Suppressor macrophage (primary cell): ENCODE results near the gene GNB1.
A peak's percentile ranks its signal among the peaks of the same experiment; 100 is the strongest.

Experiments
- DNase-seq, 4 experiments: peaks; one replicate each; pipeline ENCODE4 v3.0.0-alpha.2; 2020 to 2022

Gene GNB1

DNA sequence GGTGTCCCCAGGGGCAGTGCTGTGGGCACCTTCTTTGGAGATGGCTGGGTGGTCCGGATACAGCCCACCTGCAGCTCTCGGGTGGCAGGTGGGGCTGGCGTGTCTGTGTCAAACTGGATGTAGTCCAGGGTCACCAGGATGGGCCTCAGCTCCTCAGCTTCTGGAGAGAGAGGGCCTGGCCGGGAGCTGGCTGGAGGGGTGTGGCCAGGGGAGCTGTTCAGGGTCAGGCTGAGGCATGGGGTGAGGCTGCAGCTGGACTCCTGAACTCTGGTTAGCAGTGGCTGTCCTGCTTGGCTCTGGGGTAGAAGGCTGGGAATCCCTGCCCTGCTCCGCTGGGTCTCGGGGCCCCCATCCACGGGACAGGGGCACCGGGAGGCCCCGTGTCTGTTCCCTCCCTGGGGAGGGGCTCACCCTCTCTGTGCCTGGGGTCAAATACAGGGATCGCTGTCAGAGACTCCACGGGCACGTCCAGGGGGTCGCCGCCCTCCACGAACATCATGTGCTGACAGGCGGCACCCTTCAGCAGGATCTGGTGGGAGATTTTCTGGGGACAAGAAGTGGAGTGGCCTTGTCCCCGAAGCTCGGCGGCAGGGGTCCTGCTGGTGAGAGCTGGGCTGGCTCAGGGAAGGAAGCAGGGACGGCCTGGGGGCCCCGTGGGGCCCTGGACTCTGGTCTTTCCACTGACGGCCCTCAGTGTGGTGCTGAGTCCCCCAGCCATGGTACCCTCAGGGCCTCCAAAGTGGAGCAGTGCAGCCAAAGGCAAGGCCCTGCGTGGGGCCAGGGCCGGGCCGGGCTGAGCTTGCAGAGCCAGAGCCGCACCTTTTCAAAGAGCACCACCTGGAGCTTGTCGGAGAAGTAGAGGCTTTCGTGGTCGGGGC lies 32.3 kb upstream of the GNB1 start:
- DNase-seq: no peak

DNA sequence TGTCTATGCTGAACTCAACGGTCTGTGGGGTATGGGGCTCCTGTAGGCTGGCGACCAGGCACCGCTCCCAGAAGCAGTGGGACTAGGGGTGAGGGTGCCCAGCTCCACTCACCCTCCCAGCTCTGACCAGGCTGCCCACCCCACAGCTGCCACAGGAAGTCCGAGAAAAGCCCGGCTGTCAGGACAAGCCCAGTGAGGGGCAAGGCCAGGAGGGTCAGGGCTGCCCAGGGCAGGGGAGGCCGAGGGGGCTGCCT lies 31.7 kb upstream of the GNB1 start:
- DNase-seq: no peak

DNA sequence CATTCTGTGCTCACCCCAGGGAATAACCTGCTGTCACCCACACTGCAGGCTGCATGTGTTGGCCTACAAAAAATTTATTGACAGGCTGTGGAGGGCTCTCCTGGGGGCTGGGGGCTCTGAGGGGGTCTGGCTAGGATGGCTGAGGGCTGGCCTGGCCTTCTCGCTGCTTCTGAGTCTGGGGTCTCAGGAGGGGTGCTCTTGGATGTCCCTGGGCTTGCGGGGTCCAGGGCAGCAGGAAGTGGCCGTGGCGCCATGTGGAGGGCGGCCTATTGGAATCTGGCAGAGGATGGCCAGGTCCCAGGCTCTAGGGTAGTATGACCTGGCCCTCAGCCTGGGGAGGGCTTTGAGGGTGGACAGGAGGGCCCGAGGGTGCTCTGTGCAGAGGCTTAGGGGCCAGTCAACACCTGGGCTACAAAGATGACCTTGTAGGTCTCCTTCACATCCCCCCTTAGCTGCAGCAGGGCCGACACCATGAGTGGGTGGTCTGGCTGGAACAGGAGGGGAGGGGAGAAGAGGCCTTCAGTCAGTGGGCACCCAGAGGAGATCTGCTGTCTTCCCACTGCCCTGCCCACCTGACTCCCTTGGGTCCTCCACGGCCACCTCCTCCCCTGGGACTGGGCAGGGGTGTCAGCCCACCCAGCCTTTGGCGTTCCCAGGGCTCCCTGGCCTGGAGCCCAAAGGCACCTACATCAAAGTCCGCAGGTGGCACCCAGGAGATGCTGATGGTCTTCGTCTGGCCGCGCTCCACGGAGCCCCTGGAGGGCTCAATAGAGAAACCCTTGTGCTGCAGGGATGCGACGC lies 31.2 kb upstream of the GNB1 start:
- DNase-seq: no peak

DNA sequence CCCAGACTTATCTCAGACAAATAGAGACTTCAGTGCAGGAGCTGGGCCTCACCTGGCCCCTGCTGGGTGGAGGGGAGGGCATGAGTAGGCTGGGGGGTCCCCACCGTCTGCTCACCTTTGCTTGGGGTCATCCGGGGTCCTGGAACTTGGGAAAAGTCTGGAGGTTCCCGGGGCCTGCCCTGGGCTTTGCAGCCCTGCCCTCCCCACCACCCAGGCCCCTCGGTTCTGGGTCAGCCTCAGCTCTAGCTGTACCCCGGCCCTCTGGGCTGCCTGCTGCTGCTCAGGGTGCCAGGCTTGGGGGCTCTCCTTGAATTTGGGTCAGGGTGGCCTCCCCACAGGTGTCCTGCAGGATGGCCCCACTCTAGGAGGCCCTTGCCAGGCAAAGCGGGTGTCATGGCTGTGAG lies 30.6 kb upstream of the GNB1 start:
- no peak for DNase-seq

DNA sequence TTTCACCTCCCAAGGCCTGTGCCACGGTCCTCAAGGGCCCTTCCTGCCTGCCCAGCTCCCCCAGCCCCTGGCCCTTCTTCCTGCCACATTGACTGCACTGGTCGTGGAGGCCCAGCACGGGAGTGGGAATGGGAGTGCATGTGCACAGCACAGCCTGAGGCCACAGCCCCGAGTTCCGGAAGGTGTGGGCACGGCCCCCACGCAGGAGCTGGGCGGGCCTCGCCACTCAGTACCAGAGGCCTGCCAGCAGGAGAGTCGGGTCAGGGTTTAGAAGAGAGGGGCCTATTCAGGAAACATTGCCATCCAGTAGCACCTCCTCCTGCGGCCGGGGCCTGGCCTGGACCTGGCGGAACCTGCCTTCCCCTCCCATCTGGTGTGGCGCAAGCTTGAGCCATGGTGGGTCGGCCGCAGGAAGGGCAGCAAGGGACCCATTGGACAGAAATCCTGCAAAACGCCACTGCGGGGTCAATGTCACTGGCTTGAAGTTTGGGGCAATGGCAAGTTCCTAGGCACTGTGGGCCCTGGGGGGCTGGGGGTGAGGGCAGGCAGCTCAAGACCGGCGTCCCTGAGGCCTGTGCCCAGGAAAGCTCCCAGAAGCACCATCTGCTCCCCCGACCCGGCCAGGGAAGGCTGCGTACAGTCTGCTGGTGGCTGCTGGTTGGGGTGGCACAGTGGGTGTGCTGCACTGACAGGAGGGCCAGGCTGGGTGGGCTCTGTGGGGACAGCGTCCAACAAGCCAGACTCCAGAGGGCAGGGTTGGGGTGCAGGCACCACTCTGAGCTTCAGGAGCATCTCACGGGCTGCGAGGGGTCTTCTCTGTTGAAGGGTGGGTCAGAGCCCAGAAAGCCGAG lies 29.9 kb upstream of the GNB1 start:
- DNase-seq: no peak

DNA sequence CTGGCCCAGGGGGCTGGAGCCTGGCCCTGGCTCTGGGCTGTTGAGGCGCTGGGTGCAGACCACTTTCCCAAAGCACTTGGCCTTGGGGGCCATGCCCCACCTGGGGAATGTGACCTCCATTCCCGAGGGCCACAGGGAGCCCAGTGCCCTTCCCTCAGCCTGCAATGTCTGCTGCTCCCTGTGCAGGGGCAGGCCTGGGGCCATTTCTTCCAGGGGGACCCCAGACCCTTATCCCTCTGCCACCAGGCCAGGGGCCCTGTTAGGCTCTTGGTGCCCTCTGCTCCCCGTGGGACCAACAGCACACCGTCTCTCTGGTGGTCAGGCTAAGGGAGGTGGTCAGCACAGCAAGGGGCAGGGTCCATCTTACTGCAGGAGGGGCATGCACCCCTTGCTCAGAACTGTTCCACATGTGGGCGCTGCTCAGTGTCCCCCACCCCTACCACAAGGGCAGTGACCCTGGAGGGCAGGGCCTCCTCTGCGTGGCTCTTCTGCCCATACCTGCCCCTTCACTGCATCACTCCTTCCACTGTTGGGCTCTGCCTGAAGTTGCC lies 29.2 kb upstream of the GNB1 start:
- no peak for DNase-seq

DNA sequence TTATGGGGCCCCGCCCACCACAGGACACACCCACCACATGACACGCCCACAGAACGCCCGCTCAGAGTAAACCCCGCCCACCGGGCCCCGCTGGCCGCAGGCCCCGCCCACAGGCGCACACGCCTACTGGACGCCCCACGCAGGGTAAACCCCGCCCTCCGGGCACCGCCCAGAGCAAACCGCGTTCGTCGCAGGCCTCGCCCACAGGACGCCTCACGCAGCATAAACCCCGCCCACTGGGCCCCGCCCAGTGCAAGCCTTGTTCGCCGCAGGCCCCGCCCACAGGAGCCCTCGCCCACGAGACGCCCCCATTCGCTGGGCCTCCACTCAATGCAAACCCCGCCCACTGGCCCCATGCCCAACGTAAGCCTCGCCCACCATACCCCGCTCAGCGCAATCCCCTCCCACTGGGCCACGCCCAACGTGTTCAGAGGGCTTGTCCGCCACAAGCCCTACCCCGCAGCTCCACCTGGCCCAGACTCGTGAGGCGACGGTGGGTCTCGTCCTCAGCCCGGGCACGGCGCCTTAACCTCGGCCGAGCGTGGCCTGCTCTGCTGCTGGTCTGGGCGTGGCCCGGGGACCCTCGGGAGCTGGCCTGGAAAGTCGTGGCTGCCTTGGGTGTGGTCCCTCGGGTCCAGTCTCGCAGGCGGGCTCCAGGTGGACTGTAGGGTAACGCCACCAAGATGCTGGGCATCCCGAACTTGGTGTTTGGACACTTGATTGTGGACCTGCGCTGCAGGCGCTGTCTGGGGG lies 28.6 kb upstream of the GNB1 start:
- peak; percentile 98 to 99 (median 98) for DNase-seq

DNA sequence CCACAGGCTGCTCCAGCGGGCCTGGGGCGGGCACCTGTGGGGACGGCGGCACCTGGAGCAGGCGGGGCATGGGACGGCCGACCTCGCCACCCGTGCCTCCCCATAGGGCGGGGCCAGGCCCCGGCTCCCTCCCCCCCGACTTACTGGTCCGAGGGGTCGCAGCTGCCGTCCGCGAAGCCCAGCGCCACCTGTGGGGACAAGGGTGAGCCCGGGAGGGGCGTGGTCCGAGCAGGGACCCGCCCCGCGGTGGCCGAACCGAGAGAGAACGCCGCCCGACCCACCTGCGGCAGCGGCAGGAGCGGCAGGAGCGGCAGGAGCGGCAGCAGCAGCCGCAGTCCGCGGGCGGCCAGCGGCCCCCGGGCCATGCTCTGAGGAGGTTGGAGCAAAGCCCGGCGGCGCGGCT lies 28.0 kb upstream of the GNB1 start, which contains the start of gene TMEM52:
TSS of gene TMEM52 (minus strand) at position 379 of the 403 bp plus-strand sequence. CDS start at position 365, 14 bp downstream.
- no peak for DNase-seq

DNA sequence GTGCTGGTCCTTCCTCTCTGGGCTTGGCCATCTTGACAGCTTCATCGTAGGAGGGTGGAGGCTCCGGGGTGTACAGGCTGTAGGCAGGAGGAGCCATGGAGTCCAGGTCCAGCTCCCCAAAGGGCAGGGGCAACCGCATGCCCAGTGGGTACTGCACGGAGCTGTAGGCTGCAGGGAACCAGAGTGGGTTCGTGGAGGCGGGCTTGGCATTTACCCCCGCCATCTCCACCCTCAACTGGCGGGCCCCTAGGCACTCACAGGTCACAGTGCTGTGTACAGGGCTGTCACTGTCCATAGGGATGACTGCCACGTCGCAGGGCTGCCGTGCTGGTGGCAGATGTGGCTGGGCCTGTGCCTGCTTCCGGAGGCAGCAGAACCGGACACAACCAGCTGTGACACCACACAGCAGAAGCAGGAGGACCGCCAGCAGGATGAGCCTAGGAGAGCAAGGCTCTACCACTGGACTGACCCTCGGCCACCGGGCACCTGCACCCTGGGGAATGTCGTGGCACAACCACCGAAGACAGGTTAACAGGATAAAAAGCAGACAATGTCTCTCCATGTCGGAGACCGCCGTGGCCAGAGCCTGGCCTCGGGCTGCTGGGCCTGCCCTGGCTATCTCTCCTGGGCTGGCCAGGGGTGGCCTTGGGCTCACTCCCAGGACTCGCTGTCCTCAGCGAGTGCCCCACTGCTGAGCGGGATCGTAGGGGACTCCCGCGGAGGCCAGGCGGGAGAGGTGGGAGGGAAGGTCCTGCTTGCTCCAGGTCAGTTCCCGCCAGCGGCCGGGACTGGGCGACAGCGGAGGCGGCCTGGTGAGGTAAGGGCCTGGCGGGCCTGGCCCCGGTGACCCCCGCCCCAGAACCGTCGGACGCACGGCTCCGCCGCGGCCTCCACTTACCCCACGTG lies 27.4 kb upstream of the GNB1 start:
- peak in 3 of 4 experiments; percentile 14 to 50 (median 14) for DNase-seq

DNA sequence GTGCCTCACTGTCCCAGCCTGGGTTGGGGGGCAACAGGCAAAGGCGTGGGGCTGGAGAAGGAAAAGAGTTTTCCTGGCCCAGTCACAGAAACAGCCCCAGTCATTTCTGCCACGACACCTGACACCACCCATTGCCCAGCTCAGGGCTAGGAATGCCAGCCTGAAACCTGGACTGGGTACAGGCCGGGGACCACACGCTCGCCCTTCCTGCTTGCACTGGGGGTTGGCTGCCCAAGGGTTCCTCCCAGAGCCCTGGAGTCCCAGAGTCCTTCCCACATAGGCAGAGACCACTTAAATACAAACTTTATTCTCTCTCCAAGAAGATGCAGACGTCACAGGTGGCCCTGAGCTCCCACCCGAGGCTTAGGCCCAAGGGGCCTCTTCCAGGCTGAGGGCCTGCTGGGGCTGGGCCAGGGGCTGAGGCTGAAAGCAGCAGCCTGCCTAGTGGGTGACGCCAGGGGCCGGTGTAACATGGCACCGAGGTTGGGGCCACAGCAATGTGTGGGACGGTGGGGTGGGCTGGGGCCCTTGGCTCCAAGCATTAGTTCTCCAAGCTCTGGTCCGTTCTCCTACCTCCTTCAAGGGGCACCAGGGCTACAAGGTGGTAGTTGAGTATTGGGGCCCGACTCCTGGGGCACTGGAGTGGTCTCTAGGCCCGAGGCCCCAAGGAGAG lies 26.6 kb upstream of the GNB1 start:
- DNase-seq: no peak

DNA sequence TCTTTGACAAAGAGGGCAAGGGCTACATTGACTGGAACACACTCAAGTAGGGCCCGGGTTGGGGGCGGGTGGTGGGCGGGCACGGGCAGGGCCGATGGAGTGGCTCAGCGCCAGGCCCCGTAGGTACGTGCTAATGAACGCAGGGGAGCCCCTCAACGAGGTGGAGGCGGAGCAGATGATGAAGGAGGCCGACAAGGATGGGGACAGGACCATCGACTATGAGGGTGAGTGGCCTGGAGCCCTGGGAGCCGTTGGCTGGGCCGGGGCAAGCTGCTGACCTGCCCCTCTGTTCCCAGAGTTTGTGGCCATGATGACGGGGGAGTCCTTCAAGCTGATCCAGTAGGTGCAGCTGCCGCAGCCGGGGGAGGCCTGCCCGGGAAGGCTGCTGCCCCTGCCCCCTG lies 26.0 kb upstream of the GNB1 start:
- DNase-seq: no peak

DNA sequence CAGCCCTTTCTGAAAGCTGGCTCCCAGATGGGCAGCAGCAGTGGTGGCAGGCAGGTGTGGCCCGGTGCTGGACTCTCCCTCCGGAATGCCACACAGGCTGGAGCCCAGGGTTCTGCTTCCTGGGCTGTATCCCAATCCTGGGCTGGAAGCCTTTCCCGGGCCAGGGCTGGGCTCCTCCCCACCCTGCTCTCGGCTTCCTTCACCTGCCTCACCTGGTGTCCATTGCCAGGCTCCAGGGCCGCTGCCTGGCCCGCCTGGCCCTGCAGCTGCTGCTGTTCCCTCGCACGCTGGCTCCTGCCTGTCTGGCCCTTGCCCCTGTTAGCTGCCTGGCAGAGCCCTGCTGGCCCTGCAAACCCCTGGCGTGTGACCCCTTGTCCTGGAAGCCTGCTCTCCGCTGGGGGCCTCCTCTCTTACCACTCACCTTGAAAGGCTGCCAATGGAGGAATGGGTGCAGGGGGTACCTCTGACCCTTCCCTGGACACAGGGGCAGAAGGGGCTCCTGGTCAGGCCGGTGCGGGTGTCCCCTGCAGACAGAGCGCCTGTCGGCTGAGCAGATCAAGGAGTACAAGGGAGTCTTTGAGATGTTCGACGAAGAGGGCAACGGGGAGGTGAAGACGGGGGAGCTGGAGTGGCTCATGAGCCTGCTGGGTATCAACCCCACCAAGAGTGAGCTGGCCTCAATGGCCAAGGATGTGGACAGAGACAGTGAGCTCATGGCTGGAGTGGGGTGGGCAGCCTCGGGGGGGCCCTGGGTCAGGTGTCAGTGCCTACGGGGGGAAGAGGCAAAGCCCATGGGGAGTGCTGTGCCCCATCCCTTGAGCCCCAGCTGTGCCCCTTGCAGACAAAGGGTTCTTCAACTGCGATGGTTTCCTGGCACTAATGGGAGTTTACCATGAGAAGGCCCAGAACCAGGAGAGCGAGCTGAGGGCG lies 25.3 kb upstream of the GNB1 start:
- DNase-seq: no peak

DNA sequence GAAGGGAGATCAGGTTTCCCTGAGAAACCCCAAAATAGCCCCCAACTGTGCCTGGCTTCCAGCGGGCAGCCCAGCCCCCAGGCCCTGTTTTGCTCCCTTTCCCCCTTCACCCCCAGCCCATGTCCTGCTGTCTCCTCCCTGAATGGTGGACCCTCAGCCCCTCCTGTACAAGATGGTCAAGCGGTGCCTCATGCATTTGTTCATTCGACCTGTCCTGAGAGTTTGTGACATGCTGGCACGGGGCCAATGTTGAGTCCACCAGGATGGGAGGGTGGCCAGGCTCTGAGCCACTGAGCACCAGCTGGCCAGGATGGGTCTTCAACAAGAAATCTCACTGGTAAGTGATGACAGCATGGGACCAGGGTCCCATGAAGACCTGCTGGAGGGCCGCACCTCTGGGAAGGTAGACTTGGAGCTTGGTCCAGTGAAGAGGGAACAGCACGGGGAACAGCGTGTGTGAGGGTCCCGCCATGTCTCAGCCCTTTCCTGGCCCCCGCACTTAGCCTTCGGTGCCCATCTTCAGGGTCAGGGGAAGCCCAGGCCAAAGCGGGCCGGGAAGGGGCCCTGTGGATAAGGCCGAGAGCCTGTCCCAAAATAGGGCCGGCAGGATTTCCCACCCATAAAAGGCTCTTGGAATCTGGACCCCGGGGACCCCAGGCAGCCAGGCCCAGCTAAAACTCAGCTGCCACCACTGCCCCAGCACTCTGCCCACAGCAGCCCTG lies 24.2 kb upstream of the GNB1 start, which contains the start of gene CALML6:
TSS of gene CALML6 (plus strand) at position 290 of the 722 bp plus-strand sequence. CDS start at position 311, 21 bp downstream.
- DNase-seq: no peak

DNA sequence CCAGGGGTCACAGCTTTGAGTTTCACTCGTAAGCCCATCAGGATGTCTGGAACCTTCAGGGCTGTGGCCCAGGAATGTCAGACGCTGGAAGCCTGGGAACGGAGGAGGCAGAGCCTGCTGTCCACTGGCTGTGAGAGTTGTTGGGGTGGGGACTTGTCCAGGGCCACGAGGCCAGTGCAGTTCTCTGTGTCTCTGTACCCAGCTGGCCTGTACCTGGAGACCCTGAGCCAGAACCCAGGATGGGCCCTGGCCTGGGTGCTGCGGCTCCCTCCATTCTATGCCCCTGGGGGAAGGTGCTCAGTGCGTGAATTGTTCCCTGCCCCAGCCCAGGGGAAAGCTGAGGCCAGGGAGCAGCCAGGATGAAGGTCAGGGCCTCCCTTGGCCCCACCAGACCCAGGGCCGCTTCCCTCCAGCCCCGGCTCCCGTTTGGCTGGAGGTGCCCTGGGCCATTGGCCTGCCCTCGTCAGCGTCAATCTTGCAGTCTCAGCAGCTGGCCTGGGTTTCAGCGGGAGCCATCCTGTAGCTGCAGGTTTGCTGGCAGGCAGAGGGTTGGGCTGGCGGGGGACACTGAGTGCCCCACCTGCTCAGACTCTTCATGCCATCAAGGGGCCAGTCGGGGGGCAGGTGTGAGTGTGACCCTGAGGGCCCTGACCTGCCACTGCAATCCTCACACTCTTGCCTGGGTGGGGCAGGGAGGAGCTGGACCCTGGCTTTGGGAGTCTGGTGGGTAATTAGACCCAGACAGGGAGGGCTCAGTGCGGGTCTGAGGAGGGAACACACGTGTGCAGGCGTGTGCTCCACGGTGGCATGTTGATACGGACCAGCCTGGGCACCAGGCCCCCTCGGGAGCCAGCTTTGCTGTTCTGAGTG lies 23.4 kb upstream of the GNB1 start:
- no peak for DNase-seq

DNA sequence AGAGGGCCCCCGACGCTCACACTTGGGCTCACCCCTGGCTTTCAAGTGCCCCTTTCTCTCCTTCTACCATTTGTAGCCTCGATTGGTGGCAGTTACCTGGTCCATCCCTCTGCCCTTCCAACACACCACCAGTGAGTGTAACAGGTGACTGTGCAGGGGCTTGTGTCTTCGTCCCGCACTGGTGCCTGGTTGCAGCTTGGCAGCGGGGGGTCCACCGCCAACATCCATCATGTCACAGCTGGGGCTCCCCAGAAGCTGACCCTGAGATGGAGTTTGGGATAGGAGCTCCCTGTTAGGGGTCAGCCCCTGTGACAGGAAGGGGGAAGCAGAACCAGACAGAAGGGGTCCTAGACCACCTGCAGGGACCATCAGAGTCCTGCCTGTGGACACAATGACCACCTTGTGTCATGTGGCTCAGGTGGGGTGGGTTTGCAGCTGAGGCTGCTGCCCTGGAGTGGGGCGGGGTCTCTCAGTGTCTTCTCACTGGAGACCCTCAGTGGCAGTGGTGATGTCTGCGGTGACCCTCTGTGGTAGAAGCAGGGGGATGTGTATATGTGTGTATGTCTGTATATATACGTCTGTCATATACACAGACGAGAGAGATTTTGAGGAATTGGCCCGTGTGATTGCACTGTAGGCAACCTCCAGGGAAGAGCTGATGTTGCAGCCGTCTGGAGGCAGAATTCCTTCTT lies 20.6 kb upstream of the GNB1 start:
- no peak for DNase-seq

DNA sequence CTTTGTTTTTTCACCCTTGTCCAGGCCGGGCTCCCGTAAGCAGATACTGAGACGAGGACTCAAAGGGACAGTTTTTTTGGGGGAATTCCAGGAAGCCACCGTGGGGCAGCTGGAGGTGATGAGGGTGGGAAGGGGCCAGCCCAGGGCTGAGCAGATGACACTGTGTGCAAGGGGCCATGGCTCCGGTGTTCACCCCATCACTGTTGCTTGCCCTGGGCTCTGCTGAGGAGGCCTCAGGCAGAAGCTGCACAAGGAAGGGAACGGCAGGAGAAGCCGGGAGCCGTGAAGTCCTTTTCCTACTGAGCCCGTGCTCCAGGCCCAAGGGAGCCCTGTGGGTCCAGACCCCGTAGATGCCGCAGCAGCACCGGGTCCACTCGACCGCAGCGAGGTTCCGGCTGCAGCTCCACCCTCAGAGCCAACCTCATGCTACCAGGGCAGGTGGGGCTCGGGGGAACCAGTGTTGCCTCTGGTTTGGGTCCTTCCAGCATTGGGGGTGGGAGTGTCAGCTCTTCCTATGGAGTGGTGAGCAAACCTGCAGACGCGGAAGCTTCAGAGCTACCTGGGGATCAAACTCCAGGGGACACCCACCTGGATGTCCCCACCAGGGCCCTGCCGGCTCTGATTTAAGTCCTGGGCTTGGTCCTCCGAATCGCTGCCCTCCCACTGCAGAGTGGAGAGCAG lies 19.9 kb upstream of the GNB1 start:
- no peak for DNase-seq
